Subcutaneous adipose tissue (tissue), 4 donors: ENCODE measurements around the gene IGFBP1. TPM values are rescaled to one million over a fixed set of nuclear protein-coding genes. Genes with fewer than 3 reads are reported as not detected.

Experiments
- total RNA-seq, 4 donors: library from RNA; depleted of rRNA; stranded (reverse); fragments of >200 nt; gene quantifications; one replicate each; pipeline ENCODE4 v1.1.0, GENCODE V29; 2016
- TF ChIP-seq, protein P1 (sequence below): fragments of 450-650 bp; IDR thresholded peaks from one replicate; pipeline ENCODE4 v1.5.1; 2016; ENCODE audit warnings: low read depth, mild to moderate bottlenecking, control low read depth, antibody characterized with exemption, moderate library complexity

Gene IGFBP1
- total RNA-seq, 4 donors from 2014 or later = not detected

- TF ChIP-seq, protein P1, sequence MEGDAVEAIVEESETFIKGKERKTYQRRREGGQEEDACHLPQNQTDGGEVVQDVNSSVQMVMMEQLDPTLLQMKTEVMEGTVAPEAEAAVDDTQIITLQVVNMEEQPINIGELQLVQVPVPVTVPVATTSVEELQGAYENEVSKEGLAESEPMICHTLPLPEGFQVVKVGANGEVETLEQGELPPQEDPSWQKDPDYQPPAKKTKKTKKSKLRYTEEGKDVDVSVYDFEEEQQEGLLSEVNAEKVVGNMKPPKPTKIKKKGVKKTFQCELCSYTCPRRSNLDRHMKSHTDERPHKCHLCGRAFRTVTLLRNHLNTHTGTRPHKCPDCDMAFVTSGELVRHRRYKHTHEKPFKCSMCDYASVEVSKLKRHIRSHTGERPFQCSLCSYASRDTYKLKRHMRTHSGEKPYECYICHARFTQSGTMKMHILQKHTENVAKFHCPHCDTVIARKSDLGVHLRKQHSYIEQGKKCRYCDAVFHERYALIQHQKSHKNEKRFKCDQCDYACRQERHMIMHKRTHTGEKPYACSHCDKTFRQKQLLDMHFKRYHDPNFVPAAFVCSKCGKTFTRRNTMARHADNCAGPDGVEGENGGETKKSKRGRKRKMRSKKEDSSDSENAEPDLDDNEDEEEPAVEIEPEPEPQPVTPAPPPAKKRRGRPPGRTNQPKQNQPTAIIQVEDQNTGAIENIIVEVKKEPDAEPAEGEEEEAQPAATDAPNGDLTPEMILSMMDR = no peak
Observed at GRCh38 chr7:45897042-45897690, 8.9 kb downstream of the IGFBP1 start.

DNA sequence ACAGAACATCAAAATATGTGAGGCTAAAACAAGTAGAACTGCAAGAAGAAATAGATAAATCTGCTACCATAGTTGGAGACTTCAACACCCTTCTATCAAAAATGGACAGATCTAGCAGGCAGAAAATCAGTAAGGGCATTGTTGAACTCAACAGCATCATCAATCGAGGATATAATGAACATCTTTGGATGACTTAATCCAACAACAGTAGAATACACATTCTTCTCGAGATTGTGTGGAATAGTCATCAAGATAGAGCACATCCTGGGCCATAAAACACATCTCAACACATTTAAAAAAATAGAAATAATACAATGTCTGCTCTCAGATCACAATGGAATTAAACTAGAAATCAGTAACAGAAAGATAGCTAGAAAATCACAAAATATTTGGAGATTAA is 9.9 kb downstream of the IGFBP1 start:
- TF ChIP-seq, protein P1 = no peak

DNA sequence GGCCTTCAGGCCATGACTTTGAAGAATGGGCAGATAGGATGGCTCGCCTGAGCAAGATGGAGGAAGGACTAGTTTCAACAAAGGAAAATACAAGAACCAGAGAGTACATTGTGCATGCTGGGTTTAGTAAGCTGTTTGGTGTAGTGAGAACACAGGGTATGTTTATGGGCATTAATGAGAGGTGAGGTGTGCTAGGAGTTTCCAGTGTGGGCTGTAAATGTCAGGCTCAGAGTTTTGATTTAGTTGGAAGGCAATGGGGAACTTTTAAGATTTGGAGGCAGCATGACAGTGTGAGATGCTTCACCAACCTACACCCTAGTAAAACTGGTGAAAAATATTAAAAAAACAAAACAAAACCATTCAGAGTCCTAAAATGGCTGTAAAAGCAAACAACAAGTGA is 13.3 kb downstream of the IGFBP1 start:
- TF ChIP-seq, protein P1 = no peak

- TF ChIP-seq, protein P1 = no peak
Observed at GRCh38 chr7:45902820-45903219, 14.5 kb downstream of the IGFBP1 start.

DNA sequence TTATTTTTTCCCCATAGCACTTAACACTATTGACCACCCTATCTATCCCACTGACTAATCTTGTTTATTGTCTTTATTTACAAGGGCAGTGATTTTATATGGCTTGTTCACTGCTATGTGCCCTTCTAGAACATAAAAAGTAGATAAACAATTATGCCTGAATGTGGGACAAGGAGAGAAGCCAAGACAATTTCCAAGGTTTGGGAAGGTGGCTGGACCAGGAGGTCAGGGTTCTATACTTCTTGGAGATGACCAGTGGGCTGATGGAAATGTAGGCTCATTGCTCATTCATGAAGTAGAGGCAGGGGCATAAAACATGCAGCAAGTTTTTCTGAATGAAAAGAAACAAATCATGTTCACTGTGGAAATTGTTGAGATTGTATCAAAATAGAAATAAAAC is 21.3 kb downstream of the IGFBP1 start:
- TF ChIP-seq, protein P1 = no peak

DNA sequence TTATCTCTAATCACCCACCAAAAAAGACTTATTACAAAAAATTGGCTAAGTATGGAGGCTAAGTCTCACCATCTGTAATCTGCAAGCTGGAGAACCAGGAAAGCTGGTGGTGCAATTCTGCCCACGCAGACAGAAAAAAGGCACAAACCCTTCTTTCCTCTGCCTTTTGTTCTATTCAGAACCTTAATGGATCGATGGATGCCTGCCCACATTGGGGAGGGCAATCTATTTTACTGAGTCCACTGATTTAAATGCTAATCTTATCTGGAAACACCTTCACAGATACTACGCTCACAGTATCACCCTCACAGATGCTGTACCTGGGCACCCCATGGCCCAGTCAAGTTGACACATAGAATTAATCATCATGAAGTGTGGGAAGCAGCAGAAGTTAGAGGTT is 22.6 kb downstream of the IGFBP1 start:
- TF ChIP-seq, protein P1 = no peak

DNA sequence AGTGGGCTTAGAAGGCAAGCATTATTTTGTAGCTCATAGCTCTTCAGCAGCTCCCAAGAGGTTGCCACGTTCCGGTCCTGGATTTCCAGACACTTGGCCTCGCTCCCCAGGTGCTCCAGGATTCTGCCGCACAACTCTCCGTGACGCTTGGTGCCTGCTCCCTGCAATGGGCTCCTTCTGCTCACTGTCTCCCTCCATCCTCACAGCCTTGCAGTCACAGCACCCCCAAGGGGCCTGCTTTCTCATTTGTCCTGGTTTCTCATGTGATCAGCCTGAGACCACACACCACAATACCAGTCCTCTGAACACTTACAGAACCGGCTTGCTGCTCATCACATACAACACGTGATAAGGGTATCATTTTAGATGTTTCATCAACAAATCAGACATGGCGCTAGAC is 23.0 kb downstream of the IGFBP1 start:
- TF ChIP-seq, protein P1 = no peak
